Esophagus squamous epithelium (tissue), 4 donors: ENCODE measurements around the gene LKAAEAR1.

Experiments
- POLR2A ChIP-seq, 4 donors: fragments of 450-650 bp; IDR thresholded peaks; one replicate each; pipeline ENCODE4 v1.6.1; 2017; ENCODE audit warnings: antibody characterized with exemption in 4 of 4, mild to moderate bottlenecking in 4 of 4, moderate library complexity in 3 of 4
- TF ChIP-seq, protein P1 (sequence below), 6 experiments: fragments of 450-650 bp in 4 of 6; fragments of 200-600 bp in 2 of 6; sonication (generic) in 2 of 6; IDR thresholded peaks; one replicate each; pipeline ENCODE4 v1.5.1; 2016 to 2019; ENCODE audit warnings: antibody characterized with exemption in 6 of 6, mild to moderate bottlenecking in 4 of 6, moderate library complexity in 4 of 6

GRCh38 chr20:64130271-64130670, 46.1 kb upstream of the LKAAEAR1 start:
- TF ChIP-seq, protein P1, sequence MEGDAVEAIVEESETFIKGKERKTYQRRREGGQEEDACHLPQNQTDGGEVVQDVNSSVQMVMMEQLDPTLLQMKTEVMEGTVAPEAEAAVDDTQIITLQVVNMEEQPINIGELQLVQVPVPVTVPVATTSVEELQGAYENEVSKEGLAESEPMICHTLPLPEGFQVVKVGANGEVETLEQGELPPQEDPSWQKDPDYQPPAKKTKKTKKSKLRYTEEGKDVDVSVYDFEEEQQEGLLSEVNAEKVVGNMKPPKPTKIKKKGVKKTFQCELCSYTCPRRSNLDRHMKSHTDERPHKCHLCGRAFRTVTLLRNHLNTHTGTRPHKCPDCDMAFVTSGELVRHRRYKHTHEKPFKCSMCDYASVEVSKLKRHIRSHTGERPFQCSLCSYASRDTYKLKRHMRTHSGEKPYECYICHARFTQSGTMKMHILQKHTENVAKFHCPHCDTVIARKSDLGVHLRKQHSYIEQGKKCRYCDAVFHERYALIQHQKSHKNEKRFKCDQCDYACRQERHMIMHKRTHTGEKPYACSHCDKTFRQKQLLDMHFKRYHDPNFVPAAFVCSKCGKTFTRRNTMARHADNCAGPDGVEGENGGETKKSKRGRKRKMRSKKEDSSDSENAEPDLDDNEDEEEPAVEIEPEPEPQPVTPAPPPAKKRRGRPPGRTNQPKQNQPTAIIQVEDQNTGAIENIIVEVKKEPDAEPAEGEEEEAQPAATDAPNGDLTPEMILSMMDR (IDR thresholded peaks at IDR 0.05): no peak
- no peak for TF ChIP-seq POLR2A (IDR thresholded peaks at IDR 0.05)
